HFFc6 (cell line): ENCODE results near the gene MCU. TPM values are rescaled to one million over a fixed set of nuclear protein-coding genes. Genes with fewer than 3 reads are reported as not detected.

Experiments used
- DNase-seq: peaks from one replicate; pipeline ENCODE4 v3.0.0-alpha.2; 2018
- H3K27ac Mint-ChIP-seq: 2 replicates; pipeline ENCODE4 v1.8.0; 2020; ENCODE audit warnings: mild to moderate bottlenecking, mixed read lengths
- H3K27me3 Mint-ChIP-seq: 2 replicates; pipeline ENCODE4 v1.8.0; 2021; ENCODE audit warnings: mild to moderate bottlenecking, moderate library complexity, mixed read lengths; ENCODE audit not compliant: insufficient read depth
- H3K36me3 Mint-ChIP-seq: 2 replicates; pipeline ENCODE4 v1.8.0; 2021; ENCODE audit warnings: low read depth, mixed read lengths
- H3K4me1 Mint-ChIP-seq: 2 replicates; pipeline ENCODE4 v1.8.0; 2020; ENCODE audit warnings: low read depth, mixed read lengths
- H3K4me3 Mint-ChIP-seq: 2 replicates; pipeline ENCODE4 v1.8.0; 2020; ENCODE audit warnings: mild to moderate bottlenecking, moderate library complexity, mixed read lengths
- H3K9me3 Mint-ChIP-seq: 2 replicates; pipeline ENCODE4 v1.8.0; 2020; ENCODE audit warnings: mild to moderate bottlenecking, mixed read lengths
- CTCF ChIP-seq: fragments of 200-600 bp; sonication (generic); IDR thresholded peaks from 2 replicates; pipeline ENCODE4 v1.5.0; 2021; ENCODE audit warnings: antibody characterized with exemption, mild to moderate bottlenecking
- total RNA-seq, 6 experiments: library from RNA; stranded (reverse); fragmentation: NEBNext Ultra II Directional; extraction: Animal tissue kit (Norgen Biotek cat#: 25700); gene quantifications; 2 replicates in 1 of 6; 3 replicates in 5 of 6; pipeline ENCODE4 v1.2.3, GENCODE V29; 2021

Gene MCU
- total RNA-seq, 6 experiments from 2014 or later: 28.3 to 36.2 (median 32.3) TPM

- Mint-ChIP-seq H3K27ac (peak overlapping the region; percentile 66), H3K4me3 (peak overlapping the region; percentile 69), H3K9me3 (no peaks in the 10 kb centered on the region), H3K27me3 (no peaks in the 10 kb centered on the region; the same call in 1 of the 2 replicates), H3K36me3 (peaks cover 4% of the 10 kb centered on the region; the same call in 1 of the 2 replicates), H3K4me1 (peaks cover 53% of the 10 kb centered on the region)
- TF ChIP-seq CTCF: no peak
- DNase-seq: peak; percentile 88
Measured at GRCh38 chr10:72784551-72785351, 92.8 kb downstream of the MCU start.

GRCh38 chr10:72785409-72785808 is 93.5 kb downstream of the MCU start:
- no peaks in the 10 kb centered on the region; the same call in 1 of the 2 replicates for H3K27me3 Mint-ChIP-seq
- H3K9me3 Mint-ChIP-seq: no peaks in the 10 kb centered on the region
- peaks cover 59% of the 10 kb centered on the region for H3K4me1 Mint-ChIP-seq
- peak overlapping the region; percentile 66 for H3K27ac Mint-ChIP-seq
- H3K4me3 Mint-ChIP-seq: peak overlapping the region; percentile 69
- H3K36me3 Mint-ChIP-seq: peaks cover 4% of the 10 kb centered on the region; the same call in 1 of the 2 replicates
- no peak for TF ChIP-seq CTCF
- no peak for DNase-seq

GRCh38 chr10:72790216-72790990 is 98.5 kb downstream of the MCU start:
- Mint-ChIP-seq H3K4me3 (no peak overlapping the region), H3K4me1 (peaks cover 49% of the 10 kb centered on the region), H3K27ac (no peak overlapping the region), H3K36me3 (peaks cover 9% of the 10 kb centered on the region; the same call in 1 of the 2 replicates), H3K27me3 (no peaks in the 10 kb centered on the region), H3K9me3 (no peaks in the 10 kb centered on the region)
- no peak for DNase-seq
- TF ChIP-seq CTCF: no peak

GRCh38 chr10:72792288-72792687 is 100.3 kb downstream of the MCU start:
- no peak for TF ChIP-seq CTCF
- Mint-ChIP-seq H3K4me1 (peaks cover 38% of the 10 kb centered on the region), H3K27me3 (no peaks in the 10 kb centered on the region), H3K4me3 (no peak overlapping the region), H3K36me3 (peaks cover 14% of the 10 kb centered on the region; the same call in 1 of the 2 replicates), H3K27ac (peak overlapping the region; percentile 10; the same call in 1 of the 2 replicates), H3K9me3 (no peaks in the 10 kb centered on the region)
- no peak for DNase-seq

- H3K9me3 Mint-ChIP-seq: no peaks in the 10 kb centered on the region
- DNase-seq: no peak
- H3K36me3 Mint-ChIP-seq: peaks cover 10% of the 10 kb centered on the region; the same call in 1 of the 2 replicates
- H3K4me3 Mint-ChIP-seq: no peak overlapping the region
- H3K27me3 Mint-ChIP-seq: no peaks in the 10 kb centered on the region
- H3K4me1 Mint-ChIP-seq: peaks cover 38% of the 10 kb centered on the region
- no peak overlapping the region; the same call in 1 of the 2 replicates for H3K27ac Mint-ChIP-seq
- no peak for TF ChIP-seq CTCF
Measured at GRCh38 chr10:72793752-72794151, 101.8 kb downstream of the MCU start.
